HG03442 (cell line): ENCODE results near the gene STAP1.
"Not testable (repeated sequence)": the region's sequence is repeated elsewhere in the genome, so short reads cannot be mapped to it uniquely, and the experiment has no call there.

Experiments used
- ATAC-seq: cut with Tn5 transposase; IDR thresholded peaks from one replicate; pipeline ENCODE4 v1.9.1; 2021; ENCODE audit warnings: mild to moderate bottlenecking, moderate library complexity; ENCODE audit not compliant: unreplicated experiment

Gene STAP1

DNA sequence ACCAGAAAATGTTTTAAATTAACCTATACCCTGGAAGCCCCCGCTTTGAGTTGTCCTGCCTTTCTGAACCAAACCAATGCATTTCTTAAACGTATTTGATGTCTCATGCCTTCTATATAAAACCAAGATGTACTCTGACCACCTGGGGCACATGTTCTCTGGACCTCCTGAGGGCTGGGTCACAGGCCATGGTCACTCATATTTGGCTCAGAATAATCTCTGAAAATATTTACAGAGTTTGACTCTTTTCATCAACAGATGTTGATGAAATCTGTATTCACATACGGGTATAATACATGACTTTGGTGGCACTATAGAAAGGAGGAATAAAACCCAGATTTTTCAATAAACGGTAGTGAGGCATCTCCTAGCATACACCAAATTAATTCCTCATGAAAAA, 55.7 kb downstream of the STAP1 start:
- no peak for ATAC-seq

DNA sequence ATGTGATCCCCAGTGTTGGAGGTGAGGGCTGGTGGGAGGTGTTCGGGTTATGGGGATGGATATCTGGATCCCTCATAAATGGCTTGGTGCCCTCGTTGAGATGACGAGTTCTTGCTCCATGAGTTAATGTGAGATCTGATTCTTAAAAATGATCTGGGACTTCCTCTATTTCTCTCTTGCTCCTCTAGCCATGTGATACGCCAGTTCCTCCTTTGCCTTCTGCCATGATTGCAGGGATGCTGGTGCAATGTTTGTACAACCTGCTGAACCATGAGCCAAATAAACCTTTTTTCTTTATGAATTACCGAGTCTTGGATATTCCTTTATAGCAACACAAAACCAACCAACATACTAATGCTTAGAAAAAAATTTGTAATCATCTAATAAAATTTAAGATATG, 56.6 kb downstream of the STAP1 start:
- ATAC-seq, result no peak

DNA sequence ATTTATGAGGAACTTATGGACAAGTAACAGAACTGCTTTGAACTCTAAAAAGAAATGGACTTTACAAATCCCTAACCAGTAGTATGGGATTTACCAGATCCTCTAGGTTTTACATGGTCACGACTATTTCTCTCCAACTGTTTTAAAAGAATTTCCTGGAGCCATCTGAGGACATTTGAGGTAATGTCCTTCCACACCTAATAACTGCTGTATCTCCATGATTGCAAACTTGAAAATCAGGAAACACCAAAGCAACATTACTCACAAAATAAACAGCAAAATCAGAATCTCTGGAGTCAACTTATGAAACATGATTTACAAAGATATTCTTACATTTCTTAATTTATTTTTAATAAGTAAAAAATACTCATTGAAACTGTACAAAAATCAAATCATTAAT, 58.0 kb downstream of the STAP1 start:
- ATAC-seq, result no peak

DNA sequence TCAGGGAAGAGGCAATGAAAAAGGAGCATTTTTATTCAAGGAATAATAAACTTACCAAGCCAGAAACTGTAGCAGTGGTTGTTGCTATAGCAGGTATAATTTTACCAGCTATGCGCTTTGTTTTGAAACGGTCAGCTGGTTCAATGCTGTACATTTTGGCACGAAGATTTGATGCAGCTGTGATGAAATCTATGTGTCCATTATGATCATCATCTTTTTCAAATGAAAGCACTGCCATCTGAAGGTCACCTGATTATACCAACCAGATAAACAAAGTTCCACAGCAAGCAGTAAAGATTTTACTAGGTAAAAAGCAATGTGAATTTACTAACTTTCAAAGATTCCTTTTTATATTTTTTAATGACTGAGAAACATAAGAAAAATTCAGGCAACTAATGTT, 66.4 kb downstream of the STAP1 start:
- ATAC-seq, result no peak

DNA sequence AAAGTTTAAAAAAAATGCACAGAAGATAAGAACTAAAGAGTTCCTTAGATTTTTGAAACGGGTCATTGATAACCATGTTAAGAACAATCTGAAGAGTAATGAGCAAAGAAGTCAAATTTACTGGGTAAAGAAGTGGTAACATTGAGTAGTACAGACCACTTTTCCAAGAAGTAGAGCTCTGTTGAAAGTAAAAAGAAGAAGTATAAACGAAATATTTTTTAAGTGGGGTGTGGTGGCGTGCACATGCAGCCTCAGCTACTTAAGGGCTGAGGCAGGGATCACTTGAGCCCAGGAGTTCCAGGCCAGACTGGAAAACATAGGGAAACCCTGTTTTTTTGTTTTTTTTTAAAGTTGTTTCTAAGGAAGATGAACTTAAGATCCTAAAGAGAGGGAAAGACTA, 74.0 kb downstream of the STAP1 start:
- no peak for ATAC-seq

DNA sequence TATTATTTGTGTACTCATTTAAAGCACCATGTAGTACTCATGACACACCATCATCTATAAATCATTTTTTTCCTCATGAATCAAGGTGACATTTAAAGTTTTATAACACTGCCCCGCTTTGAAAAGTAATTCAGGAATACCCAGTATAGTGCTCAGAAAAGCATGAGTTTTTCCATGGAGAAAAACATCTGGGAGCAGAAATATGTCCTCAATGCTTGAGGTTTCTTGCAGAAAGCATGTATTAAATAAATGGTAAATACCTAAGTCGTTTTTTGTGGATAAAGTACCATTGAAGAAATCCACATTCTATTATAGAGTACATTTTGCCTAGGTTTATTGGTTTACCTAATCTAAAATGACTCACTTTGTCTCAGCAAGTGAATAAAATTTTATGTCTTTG, 76.2 kb downstream of the STAP1 start:
- ATAC-seq, result no peak

DNA sequence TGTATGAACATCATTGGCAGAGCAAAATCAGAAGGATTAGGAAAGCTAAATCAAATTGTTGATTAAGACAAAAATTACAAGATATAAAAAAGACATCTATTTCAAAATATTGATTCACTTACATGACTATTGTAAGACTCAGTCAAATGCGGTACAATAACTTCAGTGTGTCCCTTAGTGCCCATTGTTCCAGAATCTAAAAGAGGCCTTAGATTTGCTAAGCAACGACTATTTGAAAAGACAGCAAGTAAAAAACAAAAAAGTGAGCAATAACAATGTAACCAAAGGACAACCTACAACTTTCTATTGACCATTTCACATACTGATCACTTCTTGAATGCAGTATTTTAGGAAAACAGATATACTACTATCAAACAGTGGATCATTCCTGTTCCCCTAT, 76.8 kb downstream of the STAP1 start:
- ATAC-seq, result no peak

DNA sequence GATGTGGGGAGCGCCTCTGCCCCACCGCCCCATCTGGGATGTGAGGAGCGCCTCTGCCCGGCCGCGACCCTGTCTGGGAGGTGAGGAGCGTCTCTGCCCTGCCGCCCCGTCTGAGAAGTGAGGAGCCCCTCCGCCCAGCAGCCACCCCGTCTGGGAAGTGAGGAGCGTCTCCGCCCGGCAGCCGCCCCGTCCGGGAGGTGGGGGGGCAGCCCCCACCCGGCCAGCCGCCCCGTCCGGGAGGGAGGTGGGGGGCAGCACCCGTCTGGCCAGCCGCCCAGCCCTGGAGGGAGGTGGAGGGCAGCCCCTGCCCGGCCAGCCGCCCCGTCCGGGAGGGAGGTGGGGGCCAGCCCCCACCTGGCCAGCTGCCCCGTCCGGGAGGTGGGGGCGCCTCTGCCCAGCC, 78.5 kb downstream of the STAP1 start:
- ATAC-seq, result not testable (repeated sequence)

DNA sequence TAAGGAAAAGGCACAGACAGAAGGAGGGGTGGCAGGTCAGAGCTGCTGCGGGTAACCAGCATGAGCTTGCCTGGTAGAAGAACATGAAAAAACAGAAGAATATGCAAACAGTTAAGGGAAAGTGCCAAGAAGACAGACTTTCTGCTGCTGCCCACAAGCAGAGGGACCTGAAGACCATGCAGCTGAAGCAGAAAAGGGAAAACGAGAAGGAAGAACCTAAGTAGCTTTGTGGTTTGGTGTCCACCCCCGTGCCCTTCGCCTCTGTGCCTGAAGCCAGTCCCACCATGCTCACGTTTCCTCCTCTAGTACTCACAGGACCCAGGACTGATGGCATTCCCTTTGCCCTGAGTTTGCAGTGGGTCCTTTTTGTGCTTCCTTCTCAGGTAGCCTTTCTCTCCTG, 79.6 kb downstream of the STAP1 start:
- no peak for ATAC-seq

DNA sequence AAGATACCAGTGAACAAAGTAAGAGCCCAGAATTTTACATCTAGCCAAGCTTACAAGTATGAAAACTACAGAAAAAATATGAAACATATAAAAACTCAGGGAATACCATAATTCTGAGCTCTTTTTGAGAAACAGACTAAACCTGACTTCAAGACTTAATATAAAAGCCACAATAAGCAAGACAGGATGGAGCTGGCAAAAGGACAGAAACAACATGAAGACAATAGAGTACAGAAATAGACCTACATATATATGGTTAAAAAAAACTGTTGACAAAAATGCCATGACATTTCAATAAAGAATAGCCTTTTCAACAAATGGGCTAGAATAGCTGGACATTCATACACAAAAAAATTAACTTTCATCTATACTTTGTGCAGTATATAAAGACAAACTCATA, 93.0 kb downstream of the STAP1 start:
- no peak for ATAC-seq
